Breast epithelium (tissue), 3 donors: ENCODE data around the gene ZBTB40.

Experiments used
- CTCF ChIP-seq, 3 donors: fragments of 450-650 bp; IDR thresholded peaks; one replicate each; pipeline ENCODE4 v1.5.1; 2016 to 2017; ENCODE audit warnings: antibody characterized with exemption in 3 of 3, mild to moderate bottlenecking in 3 of 3, moderate library complexity in 3 of 3
- POLR2A ChIP-seq: fragments of 450-650 bp; IDR thresholded peaks from one replicate; pipeline ENCODE4 v1.6.1; 2016; ENCODE audit warnings: antibody characterized with exemption, mild to moderate bottlenecking, moderate library complexity

GRCh38 chr1:22576617-22577016 lies 125.0 kb downstream of the ZBTB40 start:
- TF ChIP-seq CTCF (IDR thresholded peaks at IDR 0.05): no peak
- no peak for TF ChIP-seq POLR2A
